SK-N-SH (cell line): ENCODE data around the gene SPOP. TPM values are rescaled to one million over a fixed set of nuclear protein-coding genes. Genes with fewer than 3 reads are reported as not detected.

Experiments
- CTCF ChIA-PET: fragments of 300-600, 350-600 bp; formaldehyde crosslinking; extraction: SDS; loops from one replicate; lab custom pipeline; 2021; lab: Yijun Ruan, JAX
- POLR2A ChIA-PET: fragments of 350-600 bp; sonication (Branson Sonifier 250); formaldehyde crosslinking; extraction: SDS; loops from one replicate; lab custom pipeline; 2020; ENCODE audit warnings: antibody characterized with exemption, inconsistent platforms; lab: Yijun Ruan, JAX
- DNase-seq: peaks from one replicate; pipeline ENCODE4 v3.0.0; 2012
- H2AFZ ChIP-seq: fragments of 200-600 bp; sonication (generic); 2 replicates; pipeline ENCODE4 v1.8.1; 2016; ENCODE audit warnings: antibody characterized with exemption, mild to moderate bottlenecking, low read depth
- H3F3A ChIP-seq: fragments of 200-600 bp; sonication (generic); replicated peaks from 2 replicates; pipeline ENCODE3; 2016; ENCODE audit warnings: antibody characterized with exemption, mild to moderate bottlenecking; ENCODE audit not compliant: insufficient read depth
- H3K27ac ChIP-seq, 2 experiments: fragments of 200-500 bp in 1 of 2; fragments of 200-600 bp in 1 of 2; sonication (Bioruptor generic) in 1 of 2; sonication (generic), shearing (Covaris generic) in 1 of 2; 2 replicates each; pipeline versions ENCODE4 v1.5.1 to v1.6.1; 2014 to 2016; ENCODE audit warnings: low read depth in 2 of 2, inconsistent platforms in 1 of 2, low read length in 1 of 2, mild to moderate bottlenecking in 1 of 2, mixed read lengths in 1 of 2
- H3K27me3 ChIP-seq: fragments of 200-600 bp; sonication (generic), shearing (Covaris generic); 2 replicates; pipeline ENCODE4 v1.6.1; 2016; ENCODE audit warnings: mixed run types; ENCODE audit not compliant: insufficient read depth
- H3K36me3 ChIP-seq, 2 experiments: fragments of 200-500 bp in 1 of 2; fragments of 200-600 bp in 1 of 2; sonication (Bioruptor generic) in 1 of 2; sonication (generic) in 1 of 2; replicated peaks in 1 of 2; 2 replicates each; pipeline versions ENCODE3 to v1.5.1; 2014 to 2016; ENCODE audit warnings: low read length in 1 of 2, mild to moderate bottlenecking in 1 of 2; ENCODE audit not compliant: insufficient read depth in 2 of 2, control insufficient read depth in 1 of 2
- H3K4me1 ChIP-seq, 2 experiments: fragments of 200-500 bp in 1 of 2; fragments of 200-600 bp in 1 of 2; sonication (Bioruptor generic) in 1 of 2; sonication (generic), shearing (Covaris generic) in 1 of 2; 2 replicates each; pipeline versions ENCODE4 v1.5.1 to v1.6.1; 2014 to 2016; ENCODE audit warnings: low read depth in 1 of 2, low read length in 1 of 2, mixed run types in 1 of 2; ENCODE audit not compliant: insufficient read depth in 2 of 2, control insufficient read depth in 1 of 2
- H3K4me2 ChIP-seq: fragments of 200-600 bp; sonication (generic), shearing (Covaris generic); 2 replicates; pipeline ENCODE4 v1.6.1; 2017; ENCODE audit warnings: mixed run types
- H3K4me3 ChIP-seq, 2 experiments: fragments of 200-500 bp in 1 of 2; fragments of 200-600 bp in 1 of 2; sonication (Bioruptor generic) in 1 of 2; sonication (generic), shearing (Covaris generic) in 1 of 2; 2 replicates each; pipeline versions ENCODE4 v1.5.1 to v1.8.1; 2014 to 2016; ENCODE audit warnings: low read depth in 2 of 2, inconsistent platforms in 1 of 2, low read length in 1 of 2, mild to moderate bottlenecking in 1 of 2, mixed read lengths in 1 of 2, moderate library complexity in 1 of 2
- H3K79me2 ChIP-seq: fragments of 200-600 bp; sonication (generic); 2 replicates; pipeline ENCODE4 v1.8.1; 2017; ENCODE audit warnings: mild to moderate bottlenecking; ENCODE audit not compliant: insufficient read depth
- H3K9ac ChIP-seq: fragments of 200-600 bp; sonication (generic); 2 replicates; pipeline ENCODE4 v1.6.1; 2017; ENCODE audit warnings: mixed run types
- H3K9me2 ChIP-seq: fragments of 200-600 bp; sonication (generic); 2 replicates; pipeline ENCODE4 v1.6.1; 2017; ENCODE audit warnings: mixed run types
- H3K9me3 ChIP-seq: fragments of 200-600 bp; sonication (generic); 2 replicates; pipeline ENCODE4 v1.6.1; 2017; ENCODE audit warnings: mixed run types, mild to moderate bottlenecking, moderate library complexity
- H4K20me1 ChIP-seq: fragments of 200-600 bp; sonication (generic); 2 replicates; pipeline ENCODE4 v1.6.1; 2017; ENCODE audit warnings: mild to moderate bottlenecking, mixed run types; ENCODE audit not compliant: insufficient read depth
- CHD2 ChIP-seq: fragments of 150-350 bp; IDR thresholded peaks from 2 replicates; pipeline ENCODE4 v1.6.1; 2018; ENCODE audit warnings: low read length; ENCODE audit not compliant: partially characterized antibody
- CTCF ChIP-seq: fragments of 200-600 bp; sonication (generic); IDR thresholded peaks from 2 replicates; pipeline ENCODE4 v1.6.1; 2017; ENCODE audit warnings: antibody characterized with exemption, mild to moderate bottlenecking, moderate library complexity
- ELF1 ChIP-seq: IDR thresholded peaks from 2 replicates; pipeline ENCODE4 v1.4.0; 2012
- EZH2phosphoT487 ChIP-seq: fragments of 200-600 bp; sonication (generic); IDR thresholded peaks from 2 replicates; pipeline ENCODE4 v1.6.1; 2017; ENCODE audit warnings: low read depth, mixed run types, mild to moderate bottlenecking, antibody characterized with exemption, moderate library complexity, borderline replicate concordance
- FOSL2 ChIP-seq: IDR thresholded peaks from 2 replicates; pipeline ENCODE4 v1.4.0; 2012; ENCODE audit warnings: low read depth, mild to moderate bottlenecking, moderate library complexity, borderline replicate concordance
- FOXJ3 ChIP-seq: sonication (generic); formaldehyde crosslinking; IDR thresholded peaks from 2 replicates; pipeline ENCODE4 v1.5.1; 2020; ENCODE audit warnings: mild to moderate bottlenecking, missing genetic modification reagents
- FOXM1 ChIP-seq: IDR thresholded peaks from 2 replicates; pipeline ENCODE4 v1.4.0; 2012; ENCODE audit warnings: low read depth, mild to moderate bottlenecking
- GABPA ChIP-seq: IDR thresholded peaks from 2 replicates; pipeline ENCODE4 v1.4.0; 2012; ENCODE audit warnings: low read depth, mild to moderate bottlenecking
- GATA2 ChIP-seq: sonication (generic); formaldehyde crosslinking; IDR thresholded peaks from 2 replicates; pipeline ENCODE4 v1.5.0; 2020; ENCODE audit warnings: mild to moderate bottlenecking, missing genetic modification reagents
- IRF3 ChIP-seq: fragments of 150-350 bp; IDR thresholded peaks from 2 replicates; pipeline ENCODE4 v1.6.1; 2016; ENCODE audit warnings: mild to moderate bottlenecking, low read depth, low read length
- JUND ChIP-seq: IDR thresholded peaks from 2 replicates; pipeline ENCODE4 v1.4.0; 2012
- MXI1 ChIP-seq: IDR thresholded peaks from 2 replicates; pipeline ENCODE4 v1.6.1; 2012; ENCODE audit warnings: mild to moderate bottlenecking, low read depth, low read length, improper control_type of control experiment
- NRF1 ChIP-seq: IDR thresholded peaks from 2 replicates; pipeline ENCODE4 v1.6.1; 2012; ENCODE audit warnings: low read depth, mild to moderate bottlenecking, low read length
- POLR2AphosphoS5 ChIP-seq: IDR thresholded peaks from 2 replicates; pipeline ENCODE4 v1.6.1; 2012; ENCODE audit warnings: low read depth, low read length
- RAD21 ChIP-seq: IDR thresholded peaks from 2 replicates; pipeline ENCODE4 v1.6.1; 2012; ENCODE audit warnings: mild to moderate bottlenecking, low read length
- RCOR1 ChIP-seq: fragments of 150-350 bp; IDR thresholded peaks from 2 replicates; pipeline ENCODE4 v1.6.1; 2017; ENCODE audit warnings: antibody characterized with exemption, low read length
- RXRA ChIP-seq: IDR thresholded peaks from 2 replicates; pipeline ENCODE4 v1.4.0; 2012; ENCODE audit warnings: low read depth, mild to moderate bottlenecking, borderline replicate concordance
- SIN3A ChIP-seq: IDR thresholded peaks from 2 replicates; pipeline ENCODE4 v1.6.1; 2012; ENCODE audit warnings: low read depth, mild to moderate bottlenecking, low read length, moderate library complexity, borderline replicate concordance
- TAF1 ChIP-seq: IDR thresholded peaks from 2 replicates; pipeline ENCODE4 v1.6.1; 2012; ENCODE audit warnings: low read depth, mild to moderate bottlenecking, low read length, moderate library complexity, borderline replicate concordance
- USF1 ChIP-seq: IDR thresholded peaks from 2 replicates; pipeline ENCODE4 v1.4.0; 2012; ENCODE audit warnings: low read depth, borderline replicate concordance
- USF2 ChIP-seq: fragments of 150-350 bp; IDR thresholded peaks from 2 replicates; pipeline ENCODE4 v1.6.1; 2017; ENCODE audit warnings: antibody characterized with exemption, low read length, low read depth, borderline replicate concordance
- YY1 ChIP-seq: IDR thresholded peaks from 2 replicates; pipeline ENCODE4 v1.4.0; 2012; ENCODE audit warnings: low read depth, mild to moderate bottlenecking
- ZBTB33 ChIP-seq: IDR thresholded peaks from 2 replicates; pipeline ENCODE4 v1.4.0; 2012; ENCODE audit warnings: low read depth, borderline replicate concordance
- WGBS: methylation state at CpG from one replicate; pipeline ENCODE4 v1.1.6; 2017; ENCODE audit warnings: low lambda C conversion rate; 5-methylcytosine and 5-hydroxymethylcytosine counted together
- polyA plus RNA-seq, 3 experiments: library from polyadenylated mRNA; depleted of rRNA; stranded (reverse); fragments of >200 nt; gene quantifications; 2 replicates each; pipeline ENCODE4 v1.2.3, GENCODE V29; 2012
- TF ChIP-seq, protein P1 (sequence below): IDR thresholded peaks from 2 replicates; pipeline ENCODE4 v1.4.0; 2012; ENCODE audit warnings: low read depth
- TF ChIP-seq, protein P2 (sequence below): IDR thresholded peaks from 2 replicates; pipeline ENCODE4; 2012

The SPOP gene
- polyA plus RNA-seq, 1 of the 3 experiments (the other 2 are of a cell fraction) = 54.0 TPM

DNA sequence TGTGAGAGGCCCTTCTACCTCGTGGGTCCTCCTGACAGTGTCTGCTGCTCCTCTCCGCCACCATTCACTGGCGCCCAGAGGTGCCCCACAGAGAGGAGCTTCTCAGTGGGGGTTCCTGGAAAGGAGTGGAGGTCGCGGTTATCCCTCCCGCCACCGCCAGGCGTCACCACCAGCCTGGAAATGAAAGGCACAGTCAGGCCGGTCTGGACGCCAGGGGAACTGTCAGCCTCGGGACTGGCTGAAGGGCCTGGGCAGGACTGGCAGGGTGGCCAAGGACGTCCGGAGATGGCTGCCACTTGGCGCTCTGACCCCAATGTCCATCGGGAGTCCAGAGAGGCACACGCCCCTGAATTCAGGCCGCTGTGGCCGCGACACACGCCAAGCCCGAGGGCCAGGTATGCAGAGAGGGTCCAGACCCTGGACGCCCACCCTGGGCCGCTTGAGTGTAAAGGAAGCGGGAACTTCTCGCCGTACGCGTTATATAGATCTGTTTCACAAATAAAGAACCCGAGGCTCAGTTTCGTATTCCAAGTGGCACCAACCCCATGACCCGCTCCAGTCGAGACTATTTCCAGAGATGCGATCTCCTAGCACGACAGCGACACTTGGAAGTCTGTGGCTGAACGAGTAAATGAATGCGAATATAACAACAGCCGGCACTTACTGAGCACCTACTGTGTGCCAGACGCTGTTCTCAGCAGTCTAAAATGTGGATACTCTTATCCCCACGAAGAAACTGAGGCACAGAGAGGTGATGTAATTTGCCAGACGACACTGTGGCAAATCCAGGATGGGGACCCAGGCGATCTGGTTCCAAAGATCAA lies 109.8 kb downstream of the SPOP start:
- Histone ChIP-seq H3K4me2 (peak overlapping the region; percentile 83), H3K27me3 (peaks cover 61% of the 10 kb centered on the region), H3K9me2 (no peaks in the 10 kb centered on the region), H3K4me3 (peak overlapping the region; percentile 40 to 56), H3K9ac (no peak overlapping the region), H3K27ac (no peak overlapping the region), H3K36me3 (no peaks in the 10 kb centered on the region), H4K20me1 (no peaks in the 10 kb centered on the region), H3K4me1 (peaks cover 0 to 14% of the 10 kb centered on the region in 2 experiments; a peak in 1 of 4 replicates), H3K79me2 (no peaks in the 10 kb centered on the region), H2AFZ (peak overlapping the region; percentile 93; the same call in 1 of the 2 replicates), H3F3A (peaks cover 16% of the 10 kb centered on the region), H3K9me3 (no peaks in the 10 kb centered on the region)
- DNase-seq = peak; percentile 92
- CTCF ChIA-PET = interaction anchor here (0.5 to 48.9 kb wide), 98 partner anchors 8 to 1195 kb away, joined by 3 to 2107 read pairs (median 4); partner anchors contain the start of genes DLX3, NGFR, NXPH3 and PHB1
- POLR2A ChIA-PET = interaction anchor here (1.0 kb wide), 1 partner anchor 140 kb away, joined by 3 read pairs; the partner anchor contains the start of gene SLC35B1
- 11% methylated on average over 42 of the region's 42 CpGs for WGBS
- TF ChIP-seq ZBTB33 (no peak), RAD21 (peak; percentile 99), CTCF (peak; percentile 99), RCOR1 (peak; percentile 25; the same call in 1 of the 2 replicates), EZH2phosphoT487 (no peak), ELF1 (no peak), GABPA (no peak), FOSL2 (no peak), TAF1 (no peak), RXRA (no peak), NRF1 (no peak), JUND (no peak), USF1 (no peak), MXI1 (peak; percentile 79), SIN3A (peak; percentile 86; the same call in 1 of the 2 replicates), USF2 (no peak), CHD2 (peak; percentile 74), FOXJ3 (CRISPR knock-in tag) (no peak), IRF3 (no peak), FOXM1 (no peak), GATA2 (CRISPR knock-in tag) (no peak), POLR2AphosphoS5 (no peak), YY1 (no peak)
- TF ChIP-seq, protein P1, sequence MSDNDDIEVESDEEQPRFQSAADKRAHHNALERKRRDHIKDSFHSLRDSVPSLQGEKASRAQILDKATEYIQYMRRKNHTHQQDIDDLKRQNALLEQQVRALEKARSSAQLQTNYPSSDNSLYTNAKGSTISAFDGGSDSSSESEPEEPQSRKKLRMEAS = no peak; the same call in 1 of the 2 replicates
- TF ChIP-seq, protein P2, sequence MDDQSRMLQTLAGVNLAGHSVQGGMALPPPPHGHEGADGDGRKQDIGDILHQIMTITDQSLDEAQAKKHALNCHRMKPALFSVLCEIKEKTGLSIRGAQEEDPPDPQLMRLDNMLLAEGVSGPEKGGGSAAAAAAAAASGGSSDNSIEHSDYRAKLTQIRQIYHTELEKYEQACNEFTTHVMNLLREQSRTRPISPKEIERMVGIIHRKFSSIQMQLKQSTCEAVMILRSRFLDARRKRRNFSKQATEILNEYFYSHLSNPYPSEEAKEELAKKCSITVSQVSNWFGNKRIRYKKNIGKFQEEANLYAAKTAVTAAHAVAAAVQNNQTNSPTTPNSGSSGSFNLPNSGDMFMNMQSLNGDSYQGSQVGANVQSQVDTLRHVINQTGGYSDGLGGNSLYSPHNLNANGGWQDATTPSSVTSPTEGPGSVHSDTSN = no peak
